ENCODE data around the gene NLRC3. TPM values are rescaled to one million over a fixed set of nuclear protein-coding genes. Genes with fewer than 3 reads are reported as not detected.

The NLRC3 gene
- total RNA-seq, 1 experiment from 2014 or later = 0.26 TPM

- no peak for TF ChIP-seq MYBL2 (CRISPR knock-in tag; IDR thresholded peaks at IDR 0.05)
- TF ChIP-seq ZNF138 (CRISPR knock-in tag; conservative IDR thresholded peaks at IDR 0.05) = no peak
- TF ChIP-seq FOXK1 (CRISPR knock-in tag; IDR thresholded peaks at IDR 0.05) = no peak
- no peak for TF ChIP-seq NFE2L1 (CRISPR knock-in tag; IDR thresholded peaks at IDR 0.05)
- TF ChIP-seq CREM (CRISPR knock-in tag; IDR thresholded peaks at IDR 0.05) = no peak
- TF ChIP-seq GRHL2 (CRISPR knock-in tag; IDR thresholded peaks at IDR 0.05; ENCODE audit: insufficient replicate concordance, severe bottlenecking) = no peak
- TF ChIP-seq CTCF (IDR thresholded peaks at IDR 0.05) = no peak
- no peak for TF ChIP-seq ELF4 (CRISPR knock-in tag; IDR thresholded peaks at IDR 0.05; ENCODE audit: low read depth)
- no peak for TF ChIP-seq FOXP1 (CRISPR knock-in tag; IDR thresholded peaks at IDR 0.05; ENCODE audit: borderline replicate concordance)
- no peak for TF ChIP-seq ZNF263 (CRISPR knock-in tag; IDR thresholded peaks at IDR 0.05; ENCODE audit: low read depth)
- no peak for TF ChIP-seq PREB (CRISPR knock-in tag; IDR thresholded peaks at IDR 0.05; ENCODE audit: borderline replicate concordance)
- TF ChIP-seq PRRX2 (CRISPR knock-in tag; IDR thresholded peaks at IDR 0.05) = no peak
- no peak for TF ChIP-seq TEAD4 (CRISPR knock-in tag; IDR thresholded peaks at IDR 0.05)
- TF ChIP-seq RORB (CRISPR knock-in tag; IDR thresholded peaks at IDR 0.05) = no peak
- no peak for TF ChIP-seq MLX (CRISPR knock-in tag; IDR thresholded peaks at IDR 0.05)
- H3K36me3 Mint-ChIP-seq = no peaks in the 10 kb centered on the region
- DNase-seq (ENCODE audit: low spot score) (no peak), ATAC-seq (no peak)
- H3K9me3 Mint-ChIP-seq = no peaks in the 10 kb centered on the region
- H3K27me3 Mint-ChIP-seq (ENCODE audit: low read depth) = 0 out of 2 replicates have a peak, but pooled peaks cover 2% of the 10 kb centered on the region
- CTCF ChIA-PET = interaction anchor here (0.6 kb wide), 1 partner anchor 840 kb away, joined by 3 read pairs; no protein-coding TSS in a partner anchor
- peaks cover 3% of the 10 kb centered on the region for H3K4me1 Mint-ChIP-seq
- no peak overlapping the region for H3K4me3 Mint-ChIP-seq
- H3K27ac Mint-ChIP-seq = no peak overlapping the region
- POLR2A ChIA-PET = interaction anchor here (0.6 kb wide), 1 partner anchor 116 kb away, joined by 3 read pairs; no protein-coding TSS in a partner anchor
Observed at GRCh38 chr16:3496386-3496785, 80.8 kb downstream of the NLRC3 start.

- no peaks in the 10 kb centered on the region for H3K4me1 Mint-ChIP-seq
- no peaks in the 10 kb centered on the region for H3K36me3 Mint-ChIP-seq
- no peak within 1 kb of the TSS for H3K4me3 Mint-ChIP-seq
- no peak for DNase-seq (ENCODE audit: low spot score)
- ChIA-PET CTCF (no interaction called here), POLR2A (no interaction called here)
- TF ChIP-seq, protein P1, sequence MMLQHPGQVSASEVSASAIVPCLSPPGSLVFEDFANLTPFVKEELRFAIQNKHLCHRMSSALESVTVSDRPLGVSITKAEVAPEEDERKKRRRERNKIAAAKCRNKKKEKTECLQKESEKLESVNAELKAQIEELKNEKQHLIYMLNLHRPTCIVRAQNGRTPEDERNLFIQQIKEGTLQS (CRISPR knock-in tag; conservative IDR thresholded peaks at IDR 0.05) = no peak
- TF ChIP-seq ZNF263 (CRISPR knock-in tag; IDR thresholded peaks at IDR 0.05; ENCODE audit: low read depth) = no peak
- no peak within 1 kb of the TSS for H3K27ac Mint-ChIP-seq
- no peak for ATAC-seq
- no peaks in the 10 kb centered on the region for H3K9me3 Mint-ChIP-seq
- no peaks in the 10 kb centered on the region for H3K27me3 Mint-ChIP-seq (ENCODE audit: low read depth)
Observed at GRCh38 chr16:3495176-3495575, 82.0 kb downstream of the NLRC3 start, which contains the start of gene C16orf90. Gene C16orf90, minus strand, starts transcription at chr16:3495489. Its CDS starts 68 bp downstream, at chr16:3495421.

GRCh38 chr16:3494386-3494973 is 82.7 kb downstream of the NLRC3 start:
- no peaks in the 10 kb centered on the region for H3K27me3 Mint-ChIP-seq (ENCODE audit: low read depth)
- H3K4me1 Mint-ChIP-seq = no peaks in the 10 kb centered on the region
- no peak overlapping the region for H3K4me3 Mint-ChIP-seq
- ChIA-PET CTCF (no interaction called here), POLR2A (no interaction called here)
- ATAC-seq (peak; percentile 19; the same call in 1 of the 2 replicates), DNase-seq (ENCODE audit: low spot score) (no peak)
- H3K27ac Mint-ChIP-seq = no peak overlapping the region
- H3K9me3 Mint-ChIP-seq = no peaks in the 10 kb centered on the region
- no peaks in the 10 kb centered on the region for H3K36me3 Mint-ChIP-seq
- TF ChIP-seq NR3C1 (CRISPR knock-in tag; conservative IDR thresholded peaks at IDR 0.05; ENCODE audit: low read depth) (no peak), NR1H2 (CRISPR knock-in tag; IDR thresholded peaks at IDR 0.05) (no peak), CDX4 (CRISPR knock-in tag; IDR thresholded peaks at IDR 0.05; ENCODE audit: borderline replicate concordance) (no peak), PRRX2 (CRISPR knock-in tag; IDR thresholded peaks at IDR 0.05) (no peak), IRF2 (CRISPR knock-in tag; IDR thresholded peaks at IDR 0.05; ENCODE audit: borderline replicate concordance, low read depth) (no peak), JAZF1 (CRISPR knock-in tag; IDR thresholded peaks at IDR 0.05) (no peak), NFE2L1 (CRISPR knock-in tag; IDR thresholded peaks at IDR 0.05) (no peak)
- TF ChIP-seq, protein P2, sequence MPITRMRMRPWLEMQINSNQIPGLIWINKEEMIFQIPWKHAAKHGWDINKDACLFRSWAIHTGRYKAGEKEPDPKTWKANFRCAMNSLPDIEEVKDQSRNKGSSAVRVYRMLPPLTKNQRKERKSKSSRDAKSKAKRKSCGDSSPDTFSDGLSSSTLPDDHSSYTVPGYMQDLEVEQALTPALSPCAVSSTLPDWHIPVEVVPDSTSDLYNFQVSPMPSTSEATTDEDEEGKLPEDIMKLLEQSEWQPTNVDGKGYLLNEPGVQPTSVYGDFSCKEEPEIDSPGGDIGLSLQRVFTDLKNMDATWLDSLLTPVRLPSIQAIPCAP (CRISPR knock-in tag; IDR thresholded peaks at IDR 0.05) = no peak
- TF ChIP-seq, protein P3, sequence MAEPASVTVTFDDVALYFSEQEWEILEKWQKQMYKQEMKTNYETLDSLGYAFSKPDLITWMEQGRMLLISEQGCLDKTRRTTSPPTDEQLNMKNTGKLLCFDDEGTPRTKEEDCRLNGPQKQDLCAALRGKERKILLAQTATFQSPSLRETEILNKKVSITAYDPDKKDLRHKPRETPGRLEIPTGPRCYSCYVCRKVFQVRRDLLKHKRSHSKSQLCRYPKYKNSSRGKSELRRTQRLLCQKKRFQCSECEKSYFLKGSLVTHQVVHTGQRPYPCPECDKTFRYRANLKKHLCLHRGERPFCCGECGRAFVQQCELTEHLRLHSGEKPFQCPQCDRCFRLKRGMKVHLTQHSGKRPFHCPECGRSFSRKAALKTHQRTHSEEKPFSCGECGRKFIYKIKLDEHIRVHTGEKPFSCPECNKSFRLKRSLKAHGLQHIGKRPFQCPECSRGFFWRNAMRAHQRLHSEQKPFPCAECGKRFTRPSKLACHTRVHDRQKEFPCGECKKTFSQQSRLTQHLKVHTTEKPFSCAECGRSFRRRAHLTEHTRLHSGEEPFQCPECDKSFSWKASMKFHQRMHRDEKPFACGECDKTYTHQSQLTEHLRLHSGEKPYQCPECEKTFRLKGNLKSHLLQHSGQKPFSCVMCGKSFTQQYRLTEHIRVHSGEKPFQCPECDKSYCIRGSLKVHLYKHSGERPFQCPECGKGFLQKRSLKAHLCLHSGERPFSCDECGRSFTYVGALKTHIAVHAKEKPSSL (CRISPR knock-in tag; conservative IDR thresholded peaks at IDR 0.05) = no peak
